OCI-LY1 (cell line): ENCODE data around the gene ALKBH4.
A peak's percentile ranks its signal among the peaks of the same experiment; 100 is the strongest.

ENCODE experiments used
- H2AFZ ChIP-seq: fragments of 200-600 bp; sonication (generic), shearing (Covaris generic); 2 replicates; pipeline ENCODE4 v1.6.0; 2014; ENCODE audit warnings: antibody characterized with exemption, mild to moderate bottlenecking, low read length
- H3F3A ChIP-seq: fragments of 200-600 bp; sonication (generic), shearing (Covaris generic); 2 replicates; pipeline ENCODE4 v1.6.0; 2014; ENCODE audit warnings: mild to moderate bottlenecking, antibody characterized with exemption, low read length, moderate library complexity; ENCODE audit not compliant: insufficient read depth
- H3K27ac ChIP-seq: fragments of 200-600 bp; sonication (generic); 2 replicates; pipeline ENCODE4 v1.5.1; 2014; ENCODE audit warnings: low read length, mixed run types, mild to moderate bottlenecking, low read depth; ENCODE audit not compliant: poor library complexity, severe bottlenecking
- H3K27me3 ChIP-seq: fragments of 200-600 bp; sonication (generic); 2 replicates; pipeline ENCODE4 v1.6.0; 2014; ENCODE audit warnings: antibody characterized with exemption, mild to moderate bottlenecking, low read length, moderate library complexity; ENCODE audit not compliant: insufficient read depth
- H3K36me3 ChIP-seq: fragments of 200-600 bp; sonication (generic); 2 replicates; pipeline ENCODE4 v1.6.1; 2014; ENCODE audit warnings: mild to moderate bottlenecking, antibody characterized with exemption, low read length, moderate library complexity, mixed read lengths; ENCODE audit not compliant: insufficient read depth
- H3K4me1 ChIP-seq: fragments of 200-600 bp; sonication (generic); 2 replicates; pipeline ENCODE4 v1.5.1; 2014; ENCODE audit warnings: mild to moderate bottlenecking, low read length, moderate library complexity; ENCODE audit not compliant: insufficient read depth, severe bottlenecking
- H3K4me2 ChIP-seq: fragments of 200-600 bp; sonication (generic), shearing (Covaris generic); 2 replicates; pipeline ENCODE4 v1.6.1; 2014; ENCODE audit warnings: low read length
- H3K4me3 ChIP-seq: fragments of 200-600 bp; sonication (generic); 2 replicates; pipeline ENCODE4 v1.5.1; 2014; ENCODE audit warnings: low read length, low read depth, mild to moderate bottlenecking, mixed read lengths; ENCODE audit not compliant: poor library complexity, severe bottlenecking
- H3K79me2 ChIP-seq: fragments of 200-600 bp; shearing (Covaris generic); 2 replicates; pipeline ENCODE4 v1.6.1; 2016; ENCODE audit warnings: mixed run types, low read length, mixed read lengths; ENCODE audit not compliant: insufficient read depth
- H3K9ac ChIP-seq: fragments of 200-600 bp; sonication (generic), shearing (Covaris generic); 2 replicates; pipeline ENCODE4 v1.6.1; 2014; ENCODE audit warnings: mild to moderate bottlenecking, low read length, mixed read lengths
- H3K9me2 ChIP-seq: fragments of 200-600 bp; sonication (generic), shearing (Covaris generic); 2 replicates; pipeline ENCODE4 v1.6.1; 2014; ENCODE audit warnings: low read depth, mild to moderate bottlenecking, low read length, mixed read lengths
- H3K9me3 ChIP-seq: fragments of 200-600 bp; shearing (Covaris generic); 2 replicates; pipeline ENCODE4 v1.6.1; 2014; ENCODE audit warnings: low read length, mixed read lengths
- H4K20me1 ChIP-seq: fragments of 200-600 bp; sonication (generic), shearing (Covaris generic); 2 replicates; pipeline ENCODE4 v1.6.0; 2016; ENCODE audit warnings: mild to moderate bottlenecking, low read length; ENCODE audit not compliant: insufficient read depth
- CTCF ChIP-seq: fragments of 200-600 bp; sonication (generic), shearing (Covaris generic); IDR thresholded peaks from 2 replicates; pipeline ENCODE4 v1.5.1; 2017; ENCODE audit warnings: mild to moderate bottlenecking, antibody characterized with exemption, low read length, moderate library complexity, mixed read lengths
- EZH2 ChIP-seq: fragments of 200-600 bp; sonication (generic), shearing (Covaris generic); IDR thresholded peaks from 2 replicates; pipeline ENCODE4 v1.8.0; 2017; ENCODE audit warnings: borderline replicate concordance, mixed run types, mild to moderate bottlenecking, antibody characterized with exemption, low read length, moderate library complexity, mixed read lengths

Gene ALKBH4

GRCh38 chr7:102415685-102416225 is 48.9 kb downstream of the ALKBH4 start:
- Histone ChIP-seq H3F3A (peaks cover 5% of the 10 kb centered on the region; the same call in 1 of the 2 replicates), H3K4me1 (peaks cover 57% of the 10 kb centered on the region), H3K27ac (peak overlapping the region; percentile 91), H2AFZ (no peak overlapping the region), H3K9me3 (no peaks in the 10 kb centered on the region), H3K9ac (peak overlapping the region; percentile 35), H3K36me3 (peaks cover 91% of the 10 kb centered on the region), H3K27me3 (no peaks in the 10 kb centered on the region), H4K20me1 (no peaks in the 10 kb centered on the region), H3K79me2 (no peaks in the 10 kb centered on the region; the same call in 1 of the 2 replicates), H3K9me2 (no peaks in the 10 kb centered on the region), H3K4me2 (peak overlapping the region; percentile 18; the same call in 1 of the 2 replicates), H3K4me3 (no peak overlapping the region)
- TF ChIP-seq EZH2: no peak
- TF ChIP-seq CTCF: no peak

- no peaks in the 10 kb centered on the region; the same call in 1 of the 2 replicates for H3K79me2 ChIP-seq
- H3K9ac ChIP-seq: no peak overlapping the region
- peaks cover 37% of the 10 kb centered on the region for H3K4me1 ChIP-seq
- peaks cover 93% of the 10 kb centered on the region for H3K36me3 ChIP-seq
- H3K27ac ChIP-seq: no peak overlapping the region
- H3K4me3 ChIP-seq: no peak overlapping the region
- no peak overlapping the region for H3K4me2 ChIP-seq
- no peaks in the 10 kb centered on the region for H3K27me3 ChIP-seq
- no peaks in the 10 kb centered on the region for H4K20me1 ChIP-seq
- H2AFZ ChIP-seq: no peak overlapping the region
- TF ChIP-seq CTCF (no peak), EZH2 (no peak)
- H3K9me3 ChIP-seq: peaks cover 10% of the 10 kb centered on the region
- no peaks in the 10 kb centered on the region for H3F3A ChIP-seq
- no peaks in the 10 kb centered on the region for H3K9me2 ChIP-seq
Observed at GRCh38 chr7:102413611-102414010, 51.1 kb downstream of the ALKBH4 start.

GRCh38 chr7:102413091-102413490 is 51.6 kb downstream of the ALKBH4 start:
- no peaks in the 10 kb centered on the region for H3F3A ChIP-seq
- H3K4me2 ChIP-seq: no peak overlapping the region
- H3K36me3 ChIP-seq: peaks cover 93% of the 10 kb centered on the region
- peaks cover 38% of the 10 kb centered on the region for H3K4me1 ChIP-seq
- H2AFZ ChIP-seq: no peak overlapping the region
- TF ChIP-seq EZH2 (no peak), CTCF (no peak)
- no peaks in the 10 kb centered on the region; the same call in 1 of the 2 replicates for H3K79me2 ChIP-seq
- H3K27me3 ChIP-seq: no peaks in the 10 kb centered on the region
- H3K27ac ChIP-seq: peak overlapping the region; percentile 33
- peaks cover 10% of the 10 kb centered on the region for H3K9me3 ChIP-seq
- H4K20me1 ChIP-seq: no peaks in the 10 kb centered on the region
- H3K9me2 ChIP-seq: no peaks in the 10 kb centered on the region
- no peak overlapping the region; the same call in 1 of the 2 replicates for H3K9ac ChIP-seq
- H3K4me3 ChIP-seq: no peak overlapping the region
